ENCODE data around the gene NEK3. TPM values are rescaled to one million over a fixed set of nuclear protein-coding genes. Genes with fewer than 3 reads are reported as not detected.

The NEK3 gene
- total RNA-seq, 1 experiment from 2014 or later, result 13.3 TPM

Other genes starting within 250 kb of the NEK3 start
- 5.0 and 5.8 TPM in 2 replicates for gene ATP7B, start 148.1 kb downstream of the NEK3 start, total RNA-seq (2021)
- gene ALG11, start 147.2 kb downstream of the NEK3 start, total RNA-seq (2021), result 35.5 and 46.6 TPM in 2 replicates
- 19.8 and 21.4 TPM in 2 replicates for gene UTP14C, start 134.9 kb downstream of the NEK3 start, total RNA-seq (2021)
- 0.26 TPM in 1 of 2 replicates, not detected in the other for gene NEK5, start 30.5 kb downstream of the NEK3 start, total RNA-seq (2021)
- 0.22 and 0.26 TPM in 2 replicates for gene THSD1, start 246.6 kb upstream of the NEK3 start, total RNA-seq (2021)